GM18873 (cell line): ENCODE results near the gene NMT2.

Experiments used
- ATAC-seq: cut with Tn5 transposase; IDR thresholded peaks from one replicate; pipeline ENCODE4 v1.9.1; 2021; ENCODE audit warnings: mild to moderate bottlenecking, moderate library complexity, moderate number of reproducible peaks; ENCODE audit not compliant: unreplicated experiment, low FRiP score

NMT2 gene

DNA sequence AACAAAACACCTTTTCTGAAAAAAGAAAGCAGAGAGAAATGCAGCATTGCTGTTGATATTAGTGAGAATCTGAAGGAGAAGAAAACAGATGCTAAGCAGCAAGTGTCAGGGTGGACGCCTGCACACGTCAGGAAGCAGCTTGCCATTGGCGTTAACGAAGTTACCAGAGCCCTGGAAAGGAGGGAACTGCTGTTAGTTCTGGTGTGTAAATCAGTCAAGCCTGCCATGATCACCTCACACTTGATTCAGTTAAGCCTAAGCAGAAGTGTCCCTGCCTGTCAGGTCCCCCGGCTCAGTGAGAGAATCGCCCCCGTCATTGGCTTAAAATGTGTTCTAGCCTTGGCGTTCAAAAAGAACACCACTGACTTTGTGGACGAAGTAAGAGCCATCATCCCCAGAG is 65.0 kb downstream of the NMT2 start:
- no peak for ATAC-seq

DNA sequence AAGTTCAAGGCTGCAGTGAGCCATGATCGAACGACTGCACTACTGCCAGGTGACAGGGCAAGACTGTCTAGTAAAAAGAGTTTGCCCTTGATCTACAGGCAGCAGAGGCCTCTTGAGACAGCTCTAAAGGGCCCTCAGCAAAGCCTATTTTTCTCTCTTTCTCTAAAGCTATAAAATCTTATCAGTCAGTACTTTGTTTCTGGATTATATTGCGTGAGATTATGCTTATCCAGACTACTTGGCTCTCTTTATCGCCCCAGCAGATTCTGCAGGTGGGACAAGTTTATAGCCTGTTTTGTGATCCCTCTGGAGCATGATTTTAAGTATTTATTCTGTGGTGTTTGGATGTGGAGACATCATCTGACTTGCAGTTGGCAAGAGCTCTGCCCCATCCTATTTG is 68.6 kb downstream of the NMT2 start:
- no peak for ATAC-seq

DNA sequence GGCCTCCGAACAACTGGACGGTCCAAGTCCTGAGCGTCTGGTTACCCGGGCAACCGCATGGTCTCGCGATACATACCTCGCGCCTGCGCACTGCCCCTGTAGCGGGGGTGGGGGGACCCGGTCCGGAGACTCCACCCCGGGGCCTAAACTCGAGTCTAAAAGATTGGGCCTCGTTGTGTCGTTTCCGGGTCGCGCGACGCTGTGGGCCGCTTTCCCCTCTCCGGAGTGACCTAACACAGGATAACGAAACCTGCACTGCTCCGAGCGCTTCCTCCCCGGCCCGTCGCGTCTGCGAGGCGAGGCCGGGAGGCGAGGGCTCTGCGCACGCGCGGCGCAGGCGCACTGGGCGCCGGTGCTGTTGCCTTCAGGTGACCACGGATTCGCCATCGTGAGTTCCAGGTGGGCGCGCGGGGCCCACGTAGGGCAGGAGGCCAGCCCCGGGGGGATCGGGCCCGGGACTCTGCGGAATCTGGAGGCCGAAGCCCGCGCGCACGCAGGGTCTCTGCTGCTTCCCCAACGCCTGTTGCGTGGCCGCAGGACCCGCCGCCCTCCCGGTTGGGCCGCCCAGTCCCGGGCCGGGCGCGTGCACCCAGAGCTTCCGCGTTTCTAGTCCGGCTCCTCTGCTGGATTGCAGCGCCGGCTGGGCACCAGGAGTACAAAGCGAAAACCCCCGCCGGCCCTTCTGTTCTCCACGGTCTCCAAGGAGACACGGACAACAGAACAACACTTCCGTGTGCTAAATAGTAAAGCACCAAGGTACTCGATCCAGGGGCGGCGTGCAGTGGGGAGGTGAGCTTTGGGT is 71.3 kb downstream of the NMT2 start, which contains the start of gene RPP38:
RPP38 (plus strand) TSS at position 345 of the 802 bp plus-strand sequence. CDS start 5,960 bp downstream, outside the sequence.
- ATAC-seq = peak; percentile 85

DNA sequence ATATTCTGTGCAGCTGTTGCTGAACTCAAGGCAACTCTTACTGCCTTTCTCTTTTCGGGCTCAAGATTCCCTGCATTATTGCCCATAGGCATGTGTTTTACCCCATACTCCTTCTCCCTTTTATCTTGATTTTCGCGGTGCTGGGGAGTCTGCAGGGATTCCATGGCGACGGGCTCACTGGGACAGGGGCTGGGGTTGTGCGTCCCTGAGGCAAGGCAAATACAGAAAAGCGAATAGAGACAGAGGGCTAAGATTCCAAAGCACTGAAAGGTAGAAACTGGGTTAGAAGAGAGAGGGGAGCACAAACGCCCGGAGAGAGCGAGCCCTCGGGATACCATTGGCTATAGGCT is 71.9 kb downstream of the NMT2 start:
- ATAC-seq = peak; percentile 17

DNA sequence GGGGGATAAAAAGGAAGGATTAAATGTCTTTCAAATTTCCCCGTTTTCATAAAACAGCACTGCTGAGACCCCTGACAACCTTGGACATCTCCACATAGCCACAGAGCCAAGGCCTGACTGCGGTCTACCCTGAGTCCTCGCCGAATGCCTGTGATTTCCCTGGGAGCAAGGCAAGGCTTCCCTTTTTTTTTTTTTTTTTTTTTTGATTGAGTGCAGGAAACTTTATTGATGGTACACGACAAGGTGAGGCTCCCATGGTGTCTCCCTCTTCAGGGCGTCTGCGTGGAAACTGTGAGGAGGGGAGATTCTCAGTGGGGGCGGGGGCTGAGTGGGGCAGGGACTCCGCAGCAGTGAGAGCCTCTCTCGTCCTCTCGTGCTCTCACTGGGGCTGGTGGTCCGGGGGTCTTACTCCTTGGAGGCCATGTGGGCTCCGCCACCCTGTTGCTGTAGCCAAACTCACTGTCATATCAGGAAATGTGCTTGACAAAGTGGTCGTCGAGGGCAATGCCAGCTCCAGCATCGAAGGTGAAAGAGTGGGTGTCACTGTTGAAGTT is 75.6 kb downstream of the NMT2 start:
- no peak for ATAC-seq

DNA sequence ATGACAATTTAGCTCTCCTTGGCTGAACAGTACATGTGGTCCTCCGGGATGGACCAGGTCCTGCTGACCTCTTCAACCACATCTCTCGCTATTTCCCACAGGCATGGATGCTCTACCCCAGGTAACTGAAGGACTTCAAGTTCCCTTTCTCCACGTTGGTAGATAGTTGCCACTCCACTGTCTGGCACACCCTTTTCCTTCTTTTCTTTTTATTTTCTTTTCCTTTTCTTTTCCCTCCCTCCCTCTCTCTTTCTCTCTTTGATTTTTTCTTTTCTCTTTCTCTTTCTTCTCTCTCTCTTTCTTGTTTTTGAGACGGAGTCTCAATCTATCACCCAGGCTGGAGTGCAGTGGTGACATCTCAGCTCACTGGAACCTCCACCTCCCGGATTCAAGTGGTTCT is 77.1 kb downstream of the NMT2 start:
- ATAC-seq = no peak

DNA sequence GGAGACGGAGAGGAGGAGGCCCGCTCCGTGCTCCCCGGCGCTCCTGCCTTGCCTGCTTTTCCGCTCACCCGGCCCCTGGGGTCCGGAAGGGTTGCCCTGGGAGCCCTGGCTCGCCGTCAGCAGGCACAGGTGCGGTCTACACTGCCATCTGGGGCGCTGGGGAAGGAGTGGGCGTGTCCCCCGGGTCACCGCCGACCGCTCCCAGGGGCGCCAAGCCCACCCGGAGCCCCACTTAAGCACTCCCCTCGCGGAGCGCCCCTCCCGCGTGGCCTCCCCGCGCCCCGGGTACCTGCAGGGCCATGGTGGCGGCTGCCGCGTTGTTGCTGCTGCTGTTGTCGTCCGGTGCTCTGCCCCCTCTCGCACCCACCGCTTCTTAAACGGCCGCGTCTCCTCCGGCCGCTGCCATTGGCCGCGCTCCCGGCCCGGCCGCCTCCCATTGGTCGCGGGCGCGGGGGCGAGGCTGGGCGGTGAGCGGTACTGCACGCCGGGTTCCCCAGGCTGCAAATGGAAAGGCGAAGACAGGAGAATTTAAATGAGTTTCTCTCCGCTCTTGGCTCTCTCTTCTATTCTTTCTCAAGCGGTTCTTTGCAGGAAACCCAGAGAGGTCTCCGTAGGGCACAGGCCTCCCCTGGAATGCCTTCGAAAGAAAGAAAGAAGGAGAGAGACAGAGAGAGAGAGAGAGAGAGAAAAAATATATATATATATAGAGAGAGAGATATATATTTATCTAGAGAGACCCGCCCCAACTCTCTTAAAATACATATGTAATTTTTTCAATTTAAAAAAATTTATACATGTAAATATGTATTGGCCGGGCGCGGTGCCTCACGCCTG is 79.8 kb downstream of the NMT2 start, which contains the start of gene ACBD7:
ACBD7 (minus strand) TSS at position 349 of the 834 bp plus-strand sequence; CDS start at position 301, 48 bp downstream.
- ATAC-seq = peak; percentile 84

DNA sequence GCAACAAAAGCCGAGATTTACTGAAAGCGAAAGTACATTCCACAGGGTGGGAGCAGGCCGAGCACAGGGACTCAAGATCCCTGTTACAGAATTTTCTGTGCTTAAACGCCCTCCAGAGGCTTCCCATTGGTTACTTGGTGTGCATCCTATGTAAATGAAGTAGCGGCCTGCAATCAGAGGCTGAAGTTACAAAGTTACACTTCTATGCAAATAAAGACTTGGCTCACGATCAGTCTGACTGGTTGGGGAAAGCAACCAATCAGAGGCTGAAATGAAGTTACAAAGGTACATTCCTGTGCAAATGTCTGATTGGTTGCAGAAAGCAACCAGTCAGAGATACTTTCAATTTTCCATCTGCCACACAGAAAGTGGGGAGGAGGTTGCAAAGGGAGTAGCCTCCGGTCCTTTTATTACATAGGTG is 84.0 kb downstream of the NMT2 start:
- no peak for ATAC-seq

DNA sequence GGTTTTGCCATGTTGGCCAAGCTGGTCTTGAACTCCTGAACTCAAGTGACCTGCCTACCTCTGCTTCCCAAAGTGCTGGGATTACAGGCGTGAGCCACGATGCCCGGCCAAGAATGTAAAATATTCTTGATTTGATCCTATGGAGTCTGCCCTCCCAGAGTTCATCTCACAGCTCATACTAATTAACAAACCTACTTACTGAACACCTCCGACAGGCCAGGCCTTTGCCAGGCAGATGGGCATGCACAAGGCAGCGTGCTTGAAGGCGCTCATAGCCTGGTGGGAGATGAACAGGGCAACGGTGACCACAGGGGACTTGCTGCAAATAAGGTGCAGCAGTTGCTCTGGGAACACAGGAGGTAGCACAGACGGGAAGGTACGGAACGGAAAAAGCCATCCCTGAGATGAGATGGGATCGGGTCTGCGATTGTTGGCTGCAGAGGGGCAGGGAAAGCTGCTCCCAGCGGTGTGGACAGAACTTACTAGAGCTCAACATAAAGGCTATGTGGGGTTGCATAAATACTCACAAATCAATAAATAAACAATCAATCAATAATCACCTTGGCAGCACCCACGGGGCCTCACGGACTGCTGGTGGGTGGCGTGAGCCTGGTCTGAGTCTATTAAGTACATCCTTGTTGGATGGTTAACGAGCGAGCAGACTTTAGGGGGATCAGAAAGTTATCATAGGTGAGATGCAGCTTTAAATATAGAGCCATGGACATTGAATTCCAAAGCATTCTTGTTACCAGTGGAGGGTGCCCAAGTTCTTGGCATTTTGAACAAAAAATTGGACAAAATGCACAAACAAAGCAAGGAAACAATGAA is 84.6 kb downstream of the NMT2 start:
- ATAC-seq = no peak

DNA sequence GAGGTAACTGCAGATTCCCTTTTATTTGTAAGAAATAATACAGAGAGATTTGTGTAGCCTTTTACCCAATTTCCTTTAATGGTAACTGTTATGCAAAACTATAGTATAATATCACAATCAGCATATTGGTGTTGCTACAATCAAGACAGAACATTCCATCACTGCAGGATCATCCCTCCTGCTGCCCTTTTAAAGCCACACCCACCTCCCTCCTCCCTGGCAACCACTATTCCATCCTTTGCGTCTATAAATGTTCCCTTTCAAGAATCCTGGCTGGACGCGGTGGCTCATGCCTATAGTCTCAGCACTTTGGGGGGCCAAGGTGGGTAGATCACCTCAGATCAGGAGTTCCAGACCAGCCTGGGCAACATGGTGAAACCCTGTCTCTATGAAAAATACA is 93.1 kb downstream of the NMT2 start:
- no peak for ATAC-seq

DNA sequence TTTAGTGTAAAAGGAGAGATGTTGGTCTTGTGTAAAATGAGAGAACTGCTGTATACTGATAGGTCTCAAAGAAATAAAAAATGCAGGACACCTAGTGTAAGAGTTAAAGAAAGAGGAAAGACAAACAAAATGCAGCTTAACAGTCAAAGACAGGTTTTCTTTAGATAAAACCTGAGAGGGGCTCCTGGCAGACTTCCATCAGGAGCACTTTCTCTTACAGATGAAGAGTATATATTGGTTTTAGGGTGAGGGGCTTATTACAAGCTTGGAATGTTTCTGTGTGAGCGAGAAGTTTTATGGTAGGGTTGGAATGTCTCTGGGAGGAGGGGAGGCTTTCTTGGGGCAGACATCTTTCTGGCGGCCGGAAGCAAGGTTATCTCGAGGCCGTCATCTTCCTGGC is 96.1 kb downstream of the NMT2 start:
- no peak for ATAC-seq

DNA sequence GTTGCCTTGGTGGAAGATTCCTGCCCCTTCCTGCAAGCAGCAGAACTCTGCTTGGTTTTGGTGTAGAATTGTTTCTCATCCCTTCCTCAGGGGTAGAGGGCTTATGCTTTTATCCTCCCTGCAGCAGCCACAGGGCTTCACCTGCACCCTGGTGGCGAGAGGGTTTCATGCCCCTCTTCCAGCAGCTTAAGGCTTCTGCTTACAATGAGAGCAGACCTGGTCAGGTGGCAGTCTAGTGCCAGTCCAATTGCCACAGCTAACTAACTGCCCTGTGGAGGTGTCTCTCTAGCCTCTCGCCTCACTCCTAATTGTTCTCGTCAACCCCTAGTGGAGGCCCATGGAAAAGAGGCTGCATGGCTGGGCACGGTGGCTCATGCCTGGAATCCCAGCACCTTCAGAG is 99.3 kb downstream of the NMT2 start:
- ATAC-seq = no peak

DNA sequence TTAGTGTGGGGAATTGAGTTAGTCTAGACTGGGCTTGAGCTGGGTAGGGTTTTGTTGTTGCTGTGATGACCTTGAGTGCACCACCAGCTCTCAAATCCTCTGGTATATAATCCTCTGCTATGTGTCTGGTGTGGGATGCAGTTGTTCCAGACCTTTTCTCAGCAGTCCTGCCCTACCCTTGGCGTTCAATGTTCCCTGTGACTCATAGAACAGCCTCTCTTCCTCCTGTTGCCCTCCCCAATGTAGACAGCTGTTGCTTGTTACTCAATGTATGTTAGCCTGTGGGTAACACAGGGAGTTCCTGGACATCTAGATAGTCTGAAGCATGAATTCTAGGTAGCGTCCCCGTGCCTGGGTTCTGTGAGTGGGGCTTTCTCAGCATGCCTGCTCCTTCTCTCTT is 99.7 kb downstream of the NMT2 start:
- no peak for ATAC-seq

DNA sequence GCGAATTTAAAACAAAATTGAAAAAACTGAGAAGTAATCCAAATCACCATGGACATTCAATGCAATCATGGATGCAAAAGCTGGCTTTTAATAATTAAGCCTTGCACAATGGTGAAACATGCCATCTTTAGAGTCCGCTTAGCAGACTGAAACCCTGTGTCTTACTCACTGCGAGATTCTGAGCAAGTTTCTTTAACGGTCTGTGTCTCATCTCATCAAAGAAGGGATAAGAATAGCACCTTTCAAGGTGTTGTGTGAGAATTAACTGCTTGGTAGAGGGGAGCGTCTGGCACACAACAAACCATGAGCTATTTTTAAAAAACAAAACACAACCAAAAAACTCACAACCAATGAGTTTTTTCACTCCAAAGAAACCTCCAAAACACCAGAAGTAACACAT is 101.3 kb downstream of the NMT2 start:
- no peak for ATAC-seq

DNA sequence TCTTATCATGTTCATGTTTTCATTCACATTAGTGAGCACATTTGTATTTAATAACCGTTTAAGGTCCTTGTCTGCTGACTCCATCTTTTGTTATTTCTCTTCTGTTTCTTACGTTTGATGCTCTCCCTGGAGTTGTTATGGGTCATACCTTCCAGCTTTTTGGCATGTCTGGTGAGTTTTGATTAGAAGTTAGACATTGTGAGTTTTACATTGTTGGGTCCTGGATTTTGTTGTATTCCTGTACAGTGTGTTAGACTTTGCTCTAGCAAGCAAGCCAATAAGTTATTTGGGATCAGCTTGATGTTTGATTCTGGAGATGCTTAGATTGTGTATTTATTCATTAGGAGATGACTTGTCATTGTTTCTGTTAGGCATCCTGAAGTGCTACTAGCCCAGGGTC is 107.9 kb downstream of the NMT2 start:
- no peak for ATAC-seq

DNA sequence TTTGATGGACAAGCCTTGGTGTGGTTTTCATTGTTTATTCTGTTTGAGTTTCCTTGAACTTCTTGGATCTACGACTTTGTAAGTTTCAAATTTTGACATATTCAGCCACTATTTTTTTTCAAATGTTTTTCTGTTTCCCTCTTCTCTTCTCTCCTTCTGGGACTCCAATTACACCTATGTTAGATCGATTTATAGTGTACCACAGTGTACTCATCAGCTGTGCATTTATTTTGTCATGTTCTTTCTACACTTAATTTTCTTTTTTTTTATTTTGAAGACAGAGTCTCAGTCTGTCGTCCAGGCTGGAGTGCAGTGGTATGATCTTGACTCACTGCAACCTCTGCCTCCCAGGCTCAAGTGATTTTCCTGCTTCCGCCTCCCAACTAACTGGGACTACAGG is 108.6 kb downstream of the NMT2 start:
- no peak for ATAC-seq

DNA sequence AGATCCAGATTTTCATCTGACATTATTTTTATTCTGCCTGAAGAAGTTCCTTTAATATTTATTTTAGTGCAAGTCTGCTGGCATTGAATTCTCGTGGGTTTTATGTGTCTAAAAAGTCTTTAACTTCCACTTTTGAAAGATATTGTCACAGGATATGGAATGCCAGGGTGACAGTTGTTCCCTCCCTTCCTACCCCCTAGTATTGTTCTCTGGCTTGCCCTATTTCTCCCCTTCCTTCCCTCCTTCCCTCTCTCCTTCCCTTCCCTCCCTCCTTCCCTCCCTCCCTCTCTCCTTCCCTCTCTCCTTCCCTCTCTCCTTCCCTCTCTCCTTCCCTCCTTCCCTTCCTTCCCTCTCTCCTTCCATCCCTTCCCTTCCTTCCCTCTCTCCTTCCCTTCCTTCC is 109.8 kb downstream of the NMT2 start:
- ATAC-seq = no peak
